Measurements from ENCODE around the gene KLHDC1. TPM values are rescaled to one million over a fixed set of nuclear protein-coding genes. Genes with fewer than 3 reads are reported as not detected.

Gene KLHDC1
- total and polyA plus RNA-seq, 7 experiments from 2014 or later = 2.6 to 18.0 (median 9.6) TPM

DNA sequence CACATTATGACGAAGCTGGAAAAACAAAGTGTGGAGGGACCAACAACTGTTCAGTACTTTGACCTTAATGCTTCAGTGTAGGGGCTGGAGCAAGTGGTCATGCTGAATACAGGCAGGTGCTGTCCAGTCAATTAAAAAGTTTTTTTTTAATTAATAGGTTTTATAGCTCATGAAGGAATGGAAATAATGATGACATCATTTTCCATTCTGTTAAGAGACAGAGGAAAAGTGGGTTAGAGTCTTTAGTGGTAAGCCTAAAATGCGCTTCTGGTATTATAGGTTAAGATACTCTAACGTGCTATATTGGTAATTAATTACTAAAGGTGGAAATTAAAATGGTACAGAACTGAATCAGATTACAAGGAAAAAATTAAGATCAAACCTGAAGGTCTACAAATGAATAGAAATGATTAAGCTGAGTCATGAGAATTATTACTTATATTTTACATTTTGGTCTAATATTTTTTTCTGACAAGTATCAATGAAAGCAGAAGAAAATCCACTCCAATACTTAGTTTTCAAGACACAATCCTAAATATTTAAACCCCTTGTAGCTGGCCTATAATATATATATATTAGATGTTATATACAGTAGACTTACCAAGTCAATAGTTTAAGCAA lies 90.6 kb downstream of the KLHDC1 start:
- peaks cover 0 to 12% (median 0%) of the 10 kb centered on the region in 7 donors for H3K4me1 Mint-ChIP-seq
- H3K4me1 ChIP-seq (ENCODE audit: control insufficient read depth in 2 of 2, insufficient read depth in 2 of 2, low read length in 2 of 2) = no peaks in the 10 kb centered on the region
- peaks cover 31 to 88% (median 73%) of the 10 kb centered on the region in 3 experiments for H3K36me3 ChIP-seq (ENCODE audit: control insufficient read depth in 2 of 3, insufficient read depth in 3 of 3, low read length in 3 of 3)
- no peaks in the 10 kb centered on the region for H3K9me3 ChIP-seq (ENCODE audit: control insufficient read depth in 2 of 3, low read length in 3 of 3)
- DNase-seq = no peak
- intact Hi-C loops (cut with micrococcal nuclease) = loop anchor here in 1 of 2 donors (10.0 kb wide), 1 partner anchor 51 kb away; no protein-coding TSS in a partner anchor
- no peaks in the 10 kb centered on the region for H3K27me3 ChIP-seq (ENCODE audit: control insufficient read depth in 2 of 2, insufficient read depth in 2 of 2, low read length in 2 of 2)
- no peak overlapping the region for H3K27ac ChIP-seq (ENCODE audit: low read depth, low read length)
- H3K27ac Mint-ChIP-seq = peak overlapping the region in 1 of 9 donors; percentile 42
- ATAC-seq = no peak
- H3K27me3 Mint-ChIP-seq = no peaks in the 10 kb centered on the region
- ChIA-PET CTCF (interaction anchor here (0.7 kb wide), 1 partner anchor 190 kb away, joined by 3 read pairs; no protein-coding TSS in a partner anchor), POLR2A (interaction anchor here (0.5 to 7.0 kb wide), 2 partner anchors 14 to 20 kb away, joined by 3 to 58 read pairs; partner anchors contain the start of gene KLHDC2)
- no peak overlapping the region for H3K4me3 ChIP-seq (ENCODE audit: low read length)
- H3K36me3 Mint-ChIP-seq = peaks cover 8 to 47% (median 17%) of the 10 kb centered on the region in 5 donors
- no peaks in the 10 kb centered on the region for H3K9me3 Mint-ChIP-seq
- no peak overlapping the region for H3K4me3 Mint-ChIP-seq

DNA sequence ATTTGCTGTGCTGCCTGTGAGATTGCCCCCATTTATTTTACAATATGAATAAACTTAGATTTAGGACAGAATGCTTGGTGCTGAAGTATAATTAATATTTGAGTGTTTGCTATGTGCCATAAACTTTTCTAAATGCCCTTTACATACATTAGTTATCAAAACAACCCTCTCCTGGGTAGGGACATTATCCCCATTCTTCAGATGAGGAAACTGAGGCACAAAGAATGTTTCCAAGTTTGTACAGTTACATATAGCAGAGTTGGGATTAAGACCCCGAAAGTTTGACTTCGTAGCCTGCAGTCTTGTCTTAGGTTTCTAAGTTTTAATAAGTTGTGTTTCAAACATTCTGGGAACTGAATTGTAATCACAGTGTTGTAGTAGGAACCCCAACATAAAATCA lies 93.4 kb downstream of the KLHDC1 start:
- ChIA-PET POLR2A (no interaction called here), CTCF (interaction anchor here (0.6 kb wide), 1 partner anchor 179 kb away, joined by 3 read pairs; no protein-coding TSS in a partner anchor)
- H3K27me3 ChIP-seq (ENCODE audit: control insufficient read depth in 2 of 2, insufficient read depth in 2 of 2, low read length in 2 of 2) = no peaks in the 10 kb centered on the region
- H3K36me3 ChIP-seq (ENCODE audit: control insufficient read depth in 2 of 3, insufficient read depth in 3 of 3, low read length in 3 of 3) = peaks cover 34 to 80% (median 65%) of the 10 kb centered on the region in 3 experiments
- no peaks in the 10 kb centered on the region for H3K4me1 ChIP-seq (ENCODE audit: control insufficient read depth in 2 of 2, insufficient read depth in 2 of 2, low read length in 2 of 2)
- no peak overlapping the region for H3K4me3 ChIP-seq (ENCODE audit: low read length)
- no peak overlapping the region for H3K27ac ChIP-seq (ENCODE audit: low read depth, low read length)
- ATAC-seq = no peak
- Mint-ChIP-seq H3K4me1 (peaks cover 0 to 9% (median 0%) of the 10 kb centered on the region in 7 donors), H3K27ac (peak overlapping the region in 3 of 9 donors; percentile 2 to 25 (median 4)), H3K9me3 (peaks cover 0 to 1% (median 0%) of the 10 kb centered on the region in 11 donors), H3K4me3 (no peak overlapping the region), H3K36me3 (peaks cover 7 to 42% (median 20%) of the 10 kb centered on the region in 5 donors), H3K27me3 (no peaks in the 10 kb centered on the region)
- H3K9me3 ChIP-seq (ENCODE audit: control insufficient read depth in 2 of 3, low read length in 3 of 3) = no peaks in the 10 kb centered on the region
- intact Hi-C loops (cut with micrococcal nuclease) = loop anchor here (5.0 to 10.0 kb wide), 2 partner anchors 41 to 48 kb away; no protein-coding TSS in a partner anchor
- DNase-seq = no peak

GRCh38 chr14:49792618-49793017 lies 99.7 kb downstream of the KLHDC1 start:
- Histone ChIP-seq H3K4me1 (ENCODE audit: control insufficient read depth in 2 of 2, insufficient read depth in 2 of 2, low read length in 2 of 2) (no peaks in the 10 kb centered on the region), H3K36me3 (ENCODE audit: control insufficient read depth in 2 of 3, insufficient read depth in 3 of 3, low read length in 3 of 3) (peaks cover 16 to 66% (median 23%) of the 10 kb centered on the region in 3 experiments), H3K27me3 (ENCODE audit: control insufficient read depth in 2 of 2, insufficient read depth in 2 of 2, low read length in 2 of 2) (no peaks in the 10 kb centered on the region), H3K4me3 (ENCODE audit: low read length) (no peak overlapping the region), H3K27ac (ENCODE audit: low read depth, low read length) (no peak overlapping the region), H3K9me3 (ENCODE audit: control insufficient read depth in 2 of 3, low read length in 3 of 3) (no peaks in the 10 kb centered on the region)
- ChIA-PET CTCF (no interaction called here), POLR2A (interaction anchor here (0.6 kb wide), 1 partner anchor 11 kb away, joined by 3 read pairs; no protein-coding TSS in a partner anchor)
- peaks cover 12 to 40% (median 29%) of the 10 kb centered on the region in 5 donors for H3K36me3 Mint-ChIP-seq
- no peak overlapping the region for H3K4me3 Mint-ChIP-seq
- ATAC-seq (no peak), DNase-seq (no peak)
- intact Hi-C loops (cut with micrococcal nuclease) = no loop called here
- peaks cover 0 to 1% (median 0%) of the 10 kb centered on the region in 11 donors for H3K9me3 Mint-ChIP-seq
- peak overlapping the region in 7 of 9 donors; percentile 25 to 72 (median 54) for H3K27ac Mint-ChIP-seq
- H3K27me3 Mint-ChIP-seq = no peaks in the 10 kb centered on the region
- peaks cover 0 to 2% (median 0%) of the 10 kb centered on the region in 7 donors for H3K4me1 Mint-ChIP-seq

GRCh38 chr14:49796025-49796424 lies 103.1 kb downstream of the KLHDC1 start:
- ChIA-PET POLR2A (interaction anchor here (2.0 kb wide), 1 partner anchor 29 kb away, joined by 4 read pairs; no protein-coding TSS in a partner anchor), CTCF (no interaction called here)
- H3K27me3 Mint-ChIP-seq = no peaks in the 10 kb centered on the region
- H3K9me3 ChIP-seq (ENCODE audit: control insufficient read depth in 2 of 3, low read length in 3 of 3) = no peaks in the 10 kb centered on the region
- H3K27ac Mint-ChIP-seq = peak overlapping the region in 6 of 9 donors; percentile 2 to 71 (median 58)
- no peak overlapping the region for H3K27ac ChIP-seq (ENCODE audit: low read depth, low read length)
- H3K36me3 Mint-ChIP-seq = peaks cover 11 to 44% (median 31%) of the 10 kb centered on the region in 5 donors
- peaks cover 9 to 75% (median 31%) of the 10 kb centered on the region in 3 experiments for H3K36me3 ChIP-seq (ENCODE audit: control insufficient read depth in 2 of 3, insufficient read depth in 3 of 3, low read length in 3 of 3)
- H3K4me3 Mint-ChIP-seq = no peak overlapping the region
- ATAC-seq (no peak), DNase-seq (no peak)
- H3K4me1 ChIP-seq (ENCODE audit: control insufficient read depth in 2 of 2, insufficient read depth in 2 of 2, low read length in 2 of 2) = no peaks in the 10 kb centered on the region
- intact Hi-C loops (cut with micrococcal nuclease) = no loop called here
- H3K4me3 ChIP-seq (ENCODE audit: low read length) = no peak overlapping the region
- H3K27me3 ChIP-seq (ENCODE audit: control insufficient read depth in 2 of 2, insufficient read depth in 2 of 2, low read length in 2 of 2) = no peaks in the 10 kb centered on the region
- peaks cover 0 to 3% (median 0%) of the 10 kb centered on the region in 7 donors for H3K4me1 Mint-ChIP-seq
- H3K9me3 Mint-ChIP-seq = no peaks in the 10 kb centered on the region

Other genes starting within 250 kb of the KLHDC1 start
- gene RPS29, start 106.7 kb upstream of the KLHDC1 start, total RNA-seq = 1,000 to 10,000 TPM; 2,254 to 4,907 (median 2,729) TPM
- gene RPS29, start 106.7 kb upstream of the KLHDC1 start, polyA plus RNA-seq = over 10,000 TPM; 10,630 to 13,249 TPM
- 10 to 100 TPM in 3 of 5 experiments, 1 to 10 TPM in 2; 7.5 to 39.7 (median 13.3) TPM for gene LRR1, start 94.2 kb upstream of the KLHDC1 start, total RNA-seq
- 10 to 100 TPM; 12.0 to 14.2 TPM for gene LRR1, start 94.2 kb upstream of the KLHDC1 start, polyA plus RNA-seq
- gene RPL36AL, start 72.5 kb upstream of the KLHDC1 start, total RNA-seq = 100 to 1,000 TPM; 177 to 429 (median 281) TPM
- gene RPL36AL, start 72.5 kb upstream of the KLHDC1 start, polyA plus RNA-seq = 100 to 1,000 TPM; 468 to 686 TPM
- 10 to 100 TPM; 16.8 to 69.3 (median 35.1) TPM for gene MGAT2, start 72.3 kb upstream of the KLHDC1 start, total RNA-seq
- 10 to 100 TPM; 16.5 to 24.5 TPM for gene MGAT2, start 72.3 kb upstream of the KLHDC1 start, polyA plus RNA-seq
- 10 to 100 TPM in 2 of 5 experiments, 1 to 10 TPM in 3; 7.1 to 15.8 (median 9.0) TPM for gene DNAAF2, start 57.9 kb upstream of the KLHDC1 start, total RNA-seq
- 10 to 100 TPM; 10.1 to 15.7 TPM for gene DNAAF2, start 57.9 kb upstream of the KLHDC1 start, polyA plus RNA-seq
- 10 to 100 TPM in 1 of 5 experiments, 1 to 10 TPM in 3, under 1 TPM in 1; 0.80 to 23.1 (median 1.2) TPM for gene POLE2, start 4.9 kb upstream of the KLHDC1 start, total RNA-seq
- 1 to 10 TPM in 1 of 2 donors, under 1 TPM in 1; 0.90 to 2.1 TPM for gene POLE2, start 4.9 kb upstream of the KLHDC1 start, polyA plus RNA-seq
- 100 to 1,000 TPM in 1 of 5 experiments, 10 to 100 TPM in 4; 33.2 to 105 (median 84.7) TPM for gene KLHDC2, start 75.0 kb downstream of the KLHDC1 start, total RNA-seq
- gene KLHDC2, start 75.0 kb downstream of the KLHDC1 start, polyA plus RNA-seq = 100 to 1,000 TPM in 1 of 2 donors, 10 to 100 TPM in 1; 89.3 to 103 TPM
- 100 to 1,000 TPM in 4 of 5 experiments, 10 to 100 TPM in 1; 88.6 to 127 (median 105) TPM for gene NEMF, start 159.7 kb downstream of the KLHDC1 start, total RNA-seq
- 10 to 100 TPM; 36.8 to 42.8 TPM for gene NEMF, start 159.7 kb downstream of the KLHDC1 start, polyA plus RNA-seq
- gene ARF6, start 200.0 kb downstream of the KLHDC1 start, total RNA-seq = 100 to 1,000 TPM in 1 of 5 experiments, 10 to 100 TPM in 4; 61.9 to 173 (median 77.6) TPM
- 100 to 1,000 TPM in 1 of 2 donors, 10 to 100 TPM in 1; 90.6 to 105 TPM for gene ARF6, start 200.0 kb downstream of the KLHDC1 start, polyA plus RNA-seq